AG09319 (cell line): Measurements from ENCODE around the gene SNORC.
A peak's percentile ranks its signal among the peaks of the same experiment; 100 is the strongest.

Experiments used
- DNase-seq: peaks from one replicate; pipeline ENCODE4 v3.0.0-alpha.2; 2010; ENCODE audit warnings: low read depth; ENCODE audit errors: extremely low read depth
- CTCF ChIP-seq: IDR thresholded peaks from 2 replicates; pipeline ENCODE4 v1.5.1; 2011; ENCODE audit warnings: low read depth, mild to moderate bottlenecking, inconsistent platforms, low read length, moderate library complexity

The SNORC gene

GRCh38 chr2:232884001-232884421 is 13.9 kb downstream of the SNORC start:
- no peak for TF ChIP-seq CTCF
- no peak for DNase-seq

GRCh38 chr2:232884549-232885263 is 14.6 kb downstream of the SNORC start:
- no peak for TF ChIP-seq CTCF
- DNase-seq = no peak

- no peak for DNase-seq
- TF ChIP-seq CTCF = no peak
Measured at GRCh38 chr2:232885264-232885961, 15.3 kb downstream of the SNORC start.

GRCh38 chr2:232886176-232886575 is 16.1 kb downstream of the SNORC start:
- TF ChIP-seq CTCF = no peak
- no peak for DNase-seq

GRCh38 chr2:232886632-232887031 is 16.6 kb downstream of the SNORC start:
- DNase-seq = no peak
- TF ChIP-seq CTCF = no peak

- TF ChIP-seq CTCF = peak; percentile 6
- DNase-seq = no peak
Measured at GRCh38 chr2:232887171-232887850, 17.2 kb downstream of the SNORC start.
